Forelimb muscle (tissue), 1 donor: ENCODE measurements around the gene RIPOR1. TPM values are rescaled to one million over a fixed set of nuclear protein-coding genes. Genes with fewer than 3 reads are reported as not detected.

Experiments
- DNase-seq: peaks from one replicate; pipeline ENCODE4 v3.0.0-alpha.2; 2013; ENCODE audit warnings: low read depth
- polyA plus RNA-seq: library from polyadenylated mRNA; unstranded; fragments of 120-200 nt; gene quantifications from one replicate; pipeline ENCODE4 v1.2.1, GENCODE V29; 2013; ENCODE audit not compliant: insufficient read length

The RIPOR1 gene
- polyA plus RNA-seq, 1 donor, result 46.5 TPM

DNA sequence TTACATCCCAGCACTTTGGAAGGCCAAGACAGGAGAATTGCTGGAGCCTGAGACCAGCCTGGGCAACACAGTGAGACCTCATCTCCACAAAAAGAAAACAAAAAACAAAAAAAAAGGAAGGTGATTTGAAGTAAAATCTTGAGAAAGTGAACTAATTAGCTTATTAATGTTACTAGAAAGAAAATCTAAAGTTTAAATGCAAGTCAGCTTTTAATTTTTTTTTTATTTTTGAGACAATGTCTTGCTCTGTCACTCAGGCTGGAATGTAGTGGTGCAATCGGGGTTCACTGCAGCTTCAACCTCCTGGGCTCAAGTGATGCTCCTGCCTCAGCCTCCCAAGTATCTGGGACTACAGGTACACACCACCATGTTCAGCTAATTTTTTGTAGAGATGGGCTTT, 30.2 kb downstream of the RIPOR1 start:
- DNase-seq, result no peak

GRCh38 chr16:67560827-67561342, 32.3 kb downstream of the RIPOR1 start:
- no peak for DNase-seq

DNA sequence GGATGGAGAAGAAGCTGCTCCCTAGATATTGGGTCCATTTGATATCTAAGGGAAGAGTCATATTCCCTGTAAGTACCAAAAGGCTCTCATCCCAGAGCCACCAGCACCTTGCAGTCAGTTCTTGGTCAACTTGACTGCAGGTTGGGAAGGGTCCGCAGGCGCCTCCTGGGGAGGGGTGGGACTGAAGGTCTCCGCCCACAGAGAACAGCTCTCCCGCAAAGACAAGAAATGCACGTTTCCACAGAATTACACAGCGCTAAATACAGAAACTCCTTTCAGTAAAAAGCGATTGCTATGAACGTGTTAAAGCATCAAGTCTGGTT, 32.8 kb downstream of the RIPOR1 start:
- no peak for DNase-seq

GRCh38 chr16:67561824-67562525, 33.3 kb downstream of the RIPOR1 start:
- peak; percentile 87 for DNase-seq

- DNase-seq, result peak; percentile 68
Measured at GRCh38 chr16:67562526-67562917, 33.9 kb downstream of the RIPOR1 start, which contains the start of gene CTCF. Gene CTCF (plus strand): TSS chr16:67562526. CDS start chr16:67610833, 48,307 bp downstream.

DNA sequence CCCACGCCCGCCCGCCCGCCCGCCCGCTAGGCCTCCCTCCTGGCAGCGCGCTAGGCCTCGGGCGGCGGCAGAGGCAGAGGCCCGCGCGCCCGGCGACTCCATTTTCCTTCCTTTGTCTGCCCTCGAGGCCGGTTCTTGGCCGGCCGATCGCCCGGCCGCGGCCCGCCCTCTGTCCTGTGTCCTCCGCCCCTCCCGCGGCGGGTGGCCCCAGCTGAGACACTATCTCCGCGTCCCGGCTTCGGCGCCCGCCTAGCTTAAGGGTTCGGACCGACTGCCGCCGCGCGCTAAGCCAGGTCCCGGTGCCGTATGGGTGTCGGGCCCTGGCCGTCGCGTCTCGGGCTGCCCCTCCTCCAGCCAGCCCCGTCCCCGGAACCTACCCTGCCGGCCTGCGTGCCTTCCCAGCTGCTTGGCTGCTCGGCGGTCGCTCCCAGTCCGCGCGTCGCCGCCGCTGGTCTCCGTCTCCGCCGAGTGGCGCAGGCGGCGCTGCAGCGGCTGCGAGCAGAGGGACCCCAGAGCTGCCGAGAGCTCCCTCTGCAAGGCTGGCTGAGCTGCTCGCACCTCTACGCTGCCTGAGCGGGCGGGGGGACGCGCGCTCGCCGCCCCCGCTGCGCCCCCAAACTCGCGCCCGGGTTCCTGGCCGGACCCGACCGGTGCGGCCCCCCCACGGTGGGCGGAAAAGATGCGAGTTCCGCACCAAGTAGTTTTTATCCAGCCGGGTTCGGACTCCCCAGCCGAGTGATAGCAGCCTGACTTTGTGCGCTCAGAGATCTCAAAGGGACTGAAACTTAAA, 34.5 kb downstream of the RIPOR1 start:
- DNase-seq, result no peak

GRCh38 chr16:67563708-67564468, 35.3 kb downstream of the RIPOR1 start:
- DNase-seq, result no peak

DNA sequence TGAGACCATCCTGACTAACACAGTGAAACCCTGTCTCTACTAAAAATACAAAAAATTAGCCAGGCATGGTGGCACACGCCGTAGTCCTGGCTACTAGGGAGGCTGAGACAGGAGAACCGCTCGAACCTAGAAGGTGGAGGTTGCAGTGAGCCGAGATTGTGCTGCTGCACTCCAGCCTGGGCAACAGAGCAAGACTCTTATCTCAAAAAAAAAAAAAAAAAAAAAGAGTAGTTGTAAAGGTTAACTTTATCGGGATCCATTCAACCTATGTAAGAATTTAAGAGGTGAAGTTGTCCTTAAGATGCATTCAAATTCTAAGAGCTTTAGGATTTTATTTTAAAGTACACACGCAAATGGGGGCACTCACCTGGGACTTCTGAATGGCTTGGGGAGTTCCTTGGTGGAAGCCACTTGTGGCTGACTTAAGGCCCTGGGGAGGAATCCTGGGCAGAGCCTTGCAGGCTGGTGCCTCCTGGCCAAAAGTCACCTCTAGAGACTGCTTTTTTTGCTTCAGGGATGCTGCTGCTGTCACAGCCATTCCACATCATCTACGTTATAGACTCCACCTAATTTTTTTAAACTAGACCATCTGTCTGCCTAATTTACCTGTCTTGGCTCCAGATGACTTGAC, 37.0 kb downstream of the RIPOR1 start:
- no peak for DNase-seq

DNA sequence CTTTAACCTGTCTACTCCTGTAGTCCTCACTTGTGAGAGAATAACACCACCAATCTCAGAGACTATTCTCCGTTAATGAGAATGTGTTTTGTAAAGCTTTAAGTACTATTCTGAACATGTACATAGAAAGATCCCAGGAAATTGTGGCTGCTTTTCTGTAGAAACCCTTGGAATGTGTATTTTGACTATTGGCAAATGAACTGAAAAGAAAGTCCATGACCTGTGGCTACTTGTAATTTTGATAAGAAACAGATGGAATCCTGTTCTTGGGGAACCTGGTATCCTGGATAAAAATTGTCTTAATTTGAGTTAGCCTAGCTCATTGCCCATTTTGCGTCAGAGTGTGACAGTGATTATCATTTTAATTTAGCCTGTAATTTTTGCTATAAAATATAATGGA, 42.8 kb downstream of the RIPOR1 start:
- DNase-seq, result no peak

GRCh38 chr16:67571981-67572431, 43.4 kb downstream of the RIPOR1 start:
- DNase-seq, result no peak

DNA sequence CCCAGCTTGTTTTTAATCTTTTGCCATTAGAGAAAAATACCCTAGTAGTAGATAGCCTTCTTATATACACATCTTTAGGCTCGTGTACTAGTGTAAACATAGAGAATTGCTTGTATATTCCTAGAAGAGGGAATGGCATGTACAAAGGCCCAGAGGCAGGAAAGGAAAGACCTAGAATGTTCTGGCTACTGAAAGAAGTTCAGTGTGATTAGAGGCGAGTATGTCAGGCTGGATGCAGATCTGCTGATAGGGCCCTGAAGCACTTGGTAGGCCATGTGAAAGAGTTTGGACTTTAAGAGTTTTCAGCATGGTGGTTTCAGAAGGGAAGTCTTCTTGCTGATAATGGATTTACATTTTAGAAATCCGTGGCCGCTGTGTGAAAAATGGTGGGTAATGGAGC, 51.1 kb downstream of the RIPOR1 start:
- DNase-seq, result no peak

- DNase-seq, result no peak
Measured at GRCh38 chr16:67580202-67580601, 51.6 kb downstream of the RIPOR1 start.

DNA sequence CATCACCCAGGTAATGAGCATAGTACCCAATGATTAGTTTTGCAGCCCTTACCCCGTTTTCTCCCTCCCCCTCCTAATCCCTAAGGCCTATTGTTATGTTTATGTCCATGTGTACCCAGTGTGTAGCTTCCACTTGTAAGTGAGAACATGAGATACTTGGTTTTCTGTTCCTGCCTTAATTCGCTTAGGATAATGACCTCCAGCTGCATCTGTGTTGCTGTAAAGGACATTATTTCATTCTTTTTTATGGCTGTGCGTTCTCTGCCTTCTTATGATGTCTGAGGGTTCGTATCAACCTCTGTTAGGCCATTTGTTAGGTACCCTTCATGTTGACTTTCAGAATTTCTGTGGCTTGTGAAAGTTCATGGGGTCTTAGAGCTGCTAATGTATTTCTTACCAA, 64.7 kb downstream of the RIPOR1 start:
- no peak for DNase-seq

GRCh38 chr16:67593701-67594100, 65.1 kb downstream of the RIPOR1 start:
- DNase-seq, result no peak

DNA sequence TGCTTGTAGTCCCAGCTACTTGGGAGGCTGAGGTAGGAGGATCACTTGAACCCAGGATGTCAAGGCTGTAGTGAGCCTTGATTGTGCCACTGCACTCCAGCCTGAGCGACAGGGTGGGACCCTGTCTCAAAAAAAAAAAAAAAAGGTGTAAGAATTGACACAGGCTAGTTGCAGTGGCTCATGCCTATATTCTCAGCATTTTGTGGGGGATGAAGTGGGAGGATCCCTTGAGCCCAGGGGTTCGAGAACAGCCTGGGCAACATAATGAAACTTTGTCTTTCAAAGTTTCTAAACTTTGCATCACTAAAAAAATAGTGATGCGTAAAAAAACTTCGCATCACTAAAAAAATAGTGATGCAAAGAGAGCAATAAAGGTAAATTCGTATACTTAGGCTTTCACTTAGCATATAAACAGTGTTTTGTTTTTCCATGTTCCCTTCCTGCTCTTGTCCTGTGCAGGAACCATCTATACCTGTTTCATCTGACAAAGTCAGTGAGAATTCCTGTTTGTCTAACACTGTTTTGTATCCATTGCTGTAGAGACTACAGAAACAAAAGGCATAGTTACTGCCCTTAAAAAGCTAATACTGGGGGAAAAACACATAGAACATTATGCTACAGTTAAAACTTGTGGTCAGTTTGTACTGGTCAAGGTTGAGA, 65.8 kb downstream of the RIPOR1 start:
- DNase-seq, result no peak

DNA sequence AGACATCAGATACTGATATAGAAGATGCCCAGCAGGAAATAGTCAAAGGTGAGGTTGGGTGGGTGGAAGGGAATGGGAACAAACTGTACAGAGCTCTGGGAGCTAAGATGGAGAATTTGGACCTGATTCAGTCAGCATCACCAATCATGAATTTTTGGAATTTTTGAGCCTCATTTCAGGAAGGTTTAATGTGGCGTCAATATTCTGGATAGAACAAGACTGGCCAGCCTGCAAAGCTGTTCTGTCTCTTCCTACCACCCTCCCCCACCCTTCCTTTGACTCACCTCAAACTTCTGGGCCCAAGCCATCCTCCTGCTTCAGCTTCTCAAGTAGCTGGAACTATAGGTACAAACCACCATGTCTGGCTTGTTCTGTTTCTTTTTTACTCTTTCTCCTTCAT, 66.3 kb downstream of the RIPOR1 start:
- no peak for DNase-seq

Other genes starting within 250 kb of the RIPOR1 start
- gene PLEKHG4, start 249.3 kb upstream of the RIPOR1 start, polyA plus RNA-seq, result 9.9 TPM
- 0.32 TPM for gene KCTD19, start 202.1 kb upstream of the RIPOR1 start, polyA plus RNA-seq
- gene LRRC36, start 202.0 kb upstream of the RIPOR1 start, polyA plus RNA-seq, result 0.47 TPM
- gene TPPP3, start 135.3 kb upstream of the RIPOR1 start, polyA plus RNA-seq, result 497 TPM
- gene ZDHHC1, start 112.4 kb upstream of the RIPOR1 start, polyA plus RNA-seq, result 18.9 TPM
- gene HSD11B2, start 97.7 kb upstream of the RIPOR1 start, polyA plus RNA-seq, result 11.1 TPM
- 61.4 TPM for gene ATP6V0D1, start 47.7 kb upstream of the RIPOR1 start, polyA plus RNA-seq
- gene AGRP, start 45.3 kb upstream of the RIPOR1 start, polyA plus RNA-seq, result not detected
- 35.8 TPM for gene CTCF, start 33.7 kb downstream of the RIPOR1 start, polyA plus RNA-seq
- gene CARMIL2, start 116.3 kb downstream of the RIPOR1 start, polyA plus RNA-seq, result 0.24 TPM
- 14.3 TPM for gene ACD, start 131.4 kb downstream of the RIPOR1 start, polyA plus RNA-seq
- 1.0 TPM for gene PARD6A, start 132.1 kb downstream of the RIPOR1 start, polyA plus RNA-seq
- 7.6 TPM for gene ENKD1, start 137.9 kb downstream of the RIPOR1 start, polyA plus RNA-seq
- 2.4 TPM for gene C16orf86, start 138.0 kb downstream of the RIPOR1 start, polyA plus RNA-seq
- gene GFOD2, start 190.5 kb downstream of the RIPOR1 start, polyA plus RNA-seq, result 13.5 TPM